Activated B cell treated with CpG ODN at 0.5 μM for 24 hours (primary cell): ENCODE results near the gene RHOD. TPM values are rescaled to one million over a fixed set of nuclear protein-coding genes. Genes with fewer than 3 reads are reported as not detected.
A peak's percentile ranks its signal among the peaks of the same experiment; 100 is the strongest.

Experiments
- ATAC-seq: fragments of 200-7000 bp; cut with Tn5 transposase; one replicate; pipeline ENCODE4 v1.10.0; 2021; ENCODE audit warnings: low read depth, mild to moderate bottlenecking, moderate library complexity
- CTCF ChIA-PET: fragments of 350-600 bp; sonication (Branson Sonifier 250); formaldehyde crosslinking; loops from one replicate; lab custom pipeline; 2021; ENCODE audit warnings: antibody characterized with exemption; lab: Charles Lee
- POLR2A ChIA-PET: fragments of 350-600 bp; sonication (Branson Sonifier 250); formaldehyde crosslinking; loops from one replicate; lab custom pipeline; 2021; ENCODE audit warnings: antibody characterized with exemption; lab: Charles Lee
- DNase-seq: peaks from one replicate; pipeline ENCODE4 v3.0.0; 2022
- H3K27ac Mint-ChIP-seq: one replicate; pipeline ENCODE4 v1.8.0; 2020; ENCODE audit warnings: mixed read lengths
- H3K27me3 Mint-ChIP-seq: one replicate; pipeline ENCODE4 v1.8.0; 2021; ENCODE audit warnings: mixed read lengths
- H3K36me3 Mint-ChIP-seq: one replicate; pipeline ENCODE4 v1.8.0; 2021; ENCODE audit warnings: low read depth, mixed read lengths
- H3K4me1 Mint-ChIP-seq: one replicate; pipeline ENCODE4 v1.8.0; 2021; ENCODE audit warnings: mixed read lengths
- H3K4me3 Mint-ChIP-seq: one replicate; pipeline ENCODE4 v1.8.0; 2020; ENCODE audit warnings: mild to moderate bottlenecking, mixed read lengths
- H3K9me3 Mint-ChIP-seq: one replicate; pipeline ENCODE4 v1.8.0; 2020; ENCODE audit warnings: mixed read lengths
- CTCF ChIP-seq: fragments of 200-600 bp; IDR thresholded peaks from one replicate; pipeline ENCODE4 v1.8.0; 2022; ENCODE audit warnings: antibody characterized with exemption, mild to moderate bottlenecking
- intact Hi-C: fragments of 100-400 bp; cut with micrococcal nuclease; formaldehyde crosslinking; loops from one replicate; pipeline ENCODE4 v1.15.1; 2024
- total RNA-seq: library from RNA; stranded (reverse); gene quantifications from 2 replicates; pipeline ENCODE4 v1.2.3, GENCODE V29; 2022

Gene RHOD
- total RNA-seq, 1 donor from 2014 or later = not detected

- Mint-ChIP-seq H3K4me1 (peaks cover 13% of the 10 kb centered on the region), H3K9me3 (no peaks in the 10 kb centered on the region), H3K36me3 (no peaks in the 10 kb centered on the region), H3K27me3 (no peaks in the 10 kb centered on the region), H3K4me3 (no peak overlapping the region), H3K27ac (no peak overlapping the region)
- intact Hi-C loops = loop anchor here (5.0 kb wide), 1 partner anchor 68 kb away; no protein-coding TSS in a partner anchor
- no peak for DNase-seq
- ChIA-PET CTCF (no interaction called here), POLR2A (interaction anchor here (0.6 kb wide), 1 partner anchor 136 kb away, joined by 7 read pairs; no protein-coding TSS in a partner anchor)
- ATAC-seq = no peak
- no peak for TF ChIP-seq CTCF
Measured at GRCh38 chr11:67098799-67099429, 42.3 kb downstream of the RHOD start.

DNA sequence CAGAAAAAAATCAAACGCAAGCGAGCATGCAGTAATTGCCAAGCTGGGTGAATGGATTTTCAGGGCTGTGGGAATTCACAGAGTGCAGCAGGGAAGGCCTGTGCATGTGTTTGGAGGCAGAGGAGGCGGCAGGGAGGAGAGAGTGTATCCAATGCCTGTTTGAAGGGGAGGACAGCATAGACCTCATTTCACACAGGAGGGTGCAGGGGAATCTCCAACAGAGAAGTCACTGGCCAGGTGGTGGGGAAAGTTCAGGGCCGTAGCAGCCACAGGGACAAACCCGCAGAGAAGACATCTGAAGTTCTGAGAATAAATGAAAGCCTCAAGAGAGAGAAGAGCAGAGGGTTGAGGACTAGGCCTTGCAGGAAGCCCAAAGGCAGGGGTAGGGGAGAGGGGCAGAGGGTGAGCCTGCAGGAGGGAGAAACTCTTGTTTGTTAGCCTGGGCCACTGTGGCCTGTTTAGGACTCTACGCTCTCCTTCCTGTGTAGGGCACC lies 43.2 kb downstream of the RHOD start:
- Mint-ChIP-seq H3K27me3 (no peaks in the 10 kb centered on the region), H3K4me3 (no peak overlapping the region), H3K27ac (peak overlapping the region; percentile 65), H3K36me3 (no peaks in the 10 kb centered on the region), H3K4me1 (peaks cover 13% of the 10 kb centered on the region), H3K9me3 (no peaks in the 10 kb centered on the region)
- ATAC-seq (peak; percentile 68), DNase-seq (no peak)
- intact Hi-C loops = loop anchor here (5.0 kb wide), 1 partner anchor 67 kb away; no protein-coding TSS in a partner anchor
- CTCF ChIA-PET = no interaction called here
- POLR2A ChIA-PET = interaction anchor here (0.6 kb wide), 1 partner anchor 136 kb away, joined by 7 read pairs; no protein-coding TSS in a partner anchor
- TF ChIP-seq CTCF = no peak

DNA sequence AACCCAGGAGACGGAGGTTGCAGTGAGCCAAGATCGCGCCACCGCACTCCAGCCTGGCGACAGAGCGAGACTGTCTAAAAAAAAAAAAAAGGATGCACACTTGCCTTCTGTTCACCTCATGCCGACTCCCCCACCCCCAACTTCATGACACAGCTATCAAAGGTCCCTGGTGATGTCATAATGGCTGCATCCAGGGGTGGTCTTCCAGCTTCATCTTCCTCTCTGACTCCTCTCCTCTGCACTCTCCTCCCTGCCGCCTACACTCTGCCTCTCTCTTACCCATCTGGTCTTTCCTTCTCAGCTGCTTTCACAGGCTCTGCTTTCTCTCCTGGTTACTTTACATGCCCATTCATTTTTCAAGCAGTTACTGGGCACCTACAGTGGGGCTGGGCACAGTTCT lies 46.0 kb downstream of the RHOD start:
- no peak for ATAC-seq
- intact Hi-C loops = no loop called here
- Mint-ChIP-seq H3K27ac (no peak overlapping the region), H3K4me3 (no peak overlapping the region), H3K4me1 (peaks cover 13% of the 10 kb centered on the region), H3K9me3 (no peaks in the 10 kb centered on the region), H3K27me3 (no peaks in the 10 kb centered on the region), H3K36me3 (no peaks in the 10 kb centered on the region)
- ChIA-PET CTCF (no interaction called here), POLR2A (no interaction called here)
- no peak for TF ChIP-seq CTCF
- no peak for DNase-seq

DNA sequence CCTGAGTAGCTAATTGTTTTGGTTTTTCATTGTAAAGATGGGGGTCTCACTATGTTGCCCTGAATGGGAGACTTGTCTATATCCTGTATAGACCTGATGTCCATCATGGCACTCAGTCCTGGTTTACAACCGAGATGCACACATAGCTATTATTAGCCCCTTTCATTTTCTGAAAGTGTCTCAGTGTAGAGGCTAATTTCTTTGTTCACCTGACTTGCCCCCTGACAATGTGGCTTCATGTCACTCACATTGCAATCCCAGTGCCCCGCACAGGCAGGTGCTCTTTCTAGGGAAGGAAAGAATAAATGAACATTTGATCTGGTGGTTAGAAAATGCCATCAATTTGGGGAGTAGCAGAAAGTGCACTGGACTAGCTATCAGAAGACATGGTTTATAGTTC lies 49.3 kb downstream of the RHOD start:
- H3K27me3 Mint-ChIP-seq = no peaks in the 10 kb centered on the region
- H3K4me3 Mint-ChIP-seq = no peak overlapping the region
- no peaks in the 10 kb centered on the region for H3K4me1 Mint-ChIP-seq
- TF ChIP-seq CTCF = no peak
- H3K9me3 Mint-ChIP-seq = no peaks in the 10 kb centered on the region
- no peaks in the 10 kb centered on the region for H3K36me3 Mint-ChIP-seq
- no peak overlapping the region for H3K27ac Mint-ChIP-seq
- intact Hi-C loops = no loop called here
- ChIA-PET POLR2A (interaction anchor here (0.7 to 0.8 kb wide), 2 partner anchors 8 to 12 kb away, joined by 3 to 4 read pairs; no protein-coding TSS in a partner anchor), CTCF (no interaction called here)
- no peak for ATAC-seq
- no peak for DNase-seq

- no peaks in the 10 kb centered on the region for H3K9me3 Mint-ChIP-seq
- H3K36me3 Mint-ChIP-seq = no peaks in the 10 kb centered on the region
- H3K4me3 Mint-ChIP-seq = no peak overlapping the region
- H3K27ac Mint-ChIP-seq = no peak overlapping the region
- ChIA-PET POLR2A (no interaction called here), CTCF (no interaction called here)
- ATAC-seq = no peak
- DNase-seq = no peak
- H3K4me1 Mint-ChIP-seq = peaks cover 19% of the 10 kb centered on the region
- no peak for TF ChIP-seq CTCF
- intact Hi-C loops = loop anchor here (10.0 kb wide), 2 partner anchors 496 to 694 kb away; partner anchors contain the start of gene RBM14
- H3K27me3 Mint-ChIP-seq = no peaks in the 10 kb centered on the region
Measured at GRCh38 chr11:67111261-67111660, 54.6 kb downstream of the RHOD start.
